GM12801 (cell line): ENCODE data around the gene CARNS1.

Experiments
- TF ChIP-seq, protein P1 (sequence below): IDR thresholded peaks from one replicate; pipeline ENCODE4 v1.5.1; 2011; ENCODE audit warnings: control low read depth; ENCODE audit not compliant: insufficient read length; ENCODE audit errors: extremely low read depth

CARNS1 gene

DNA sequence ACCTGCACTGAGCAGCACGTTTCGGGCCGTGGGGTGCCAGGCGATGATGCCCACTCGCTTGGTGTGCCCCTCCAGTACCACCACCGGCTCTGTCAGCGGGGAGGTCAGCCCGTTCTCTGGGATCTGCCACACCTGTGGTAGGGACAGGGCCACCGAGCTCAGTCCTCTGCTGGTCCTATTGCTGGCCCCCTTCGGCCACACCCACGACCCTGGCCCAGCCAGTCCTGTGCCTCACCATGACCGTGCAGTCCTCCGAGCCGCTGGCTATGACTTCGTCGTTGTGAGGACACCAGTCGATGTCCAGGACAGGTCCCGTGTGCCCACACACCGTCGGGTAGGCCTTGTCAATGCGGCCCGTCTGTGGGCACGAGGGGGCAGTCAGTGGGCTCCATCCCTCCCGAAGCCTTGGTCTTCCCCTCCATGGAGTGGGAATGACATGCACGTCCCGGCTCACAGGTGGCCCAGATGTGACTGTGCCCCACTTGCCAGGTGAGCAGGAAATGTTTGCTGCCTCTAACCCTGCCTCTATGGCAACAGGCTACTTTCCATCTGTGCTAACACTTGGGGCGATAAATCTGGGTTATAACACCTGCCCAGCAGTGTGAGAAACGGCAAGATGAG is 26.4 kb downstream of the CARNS1 start:
- TF ChIP-seq, protein P1, sequence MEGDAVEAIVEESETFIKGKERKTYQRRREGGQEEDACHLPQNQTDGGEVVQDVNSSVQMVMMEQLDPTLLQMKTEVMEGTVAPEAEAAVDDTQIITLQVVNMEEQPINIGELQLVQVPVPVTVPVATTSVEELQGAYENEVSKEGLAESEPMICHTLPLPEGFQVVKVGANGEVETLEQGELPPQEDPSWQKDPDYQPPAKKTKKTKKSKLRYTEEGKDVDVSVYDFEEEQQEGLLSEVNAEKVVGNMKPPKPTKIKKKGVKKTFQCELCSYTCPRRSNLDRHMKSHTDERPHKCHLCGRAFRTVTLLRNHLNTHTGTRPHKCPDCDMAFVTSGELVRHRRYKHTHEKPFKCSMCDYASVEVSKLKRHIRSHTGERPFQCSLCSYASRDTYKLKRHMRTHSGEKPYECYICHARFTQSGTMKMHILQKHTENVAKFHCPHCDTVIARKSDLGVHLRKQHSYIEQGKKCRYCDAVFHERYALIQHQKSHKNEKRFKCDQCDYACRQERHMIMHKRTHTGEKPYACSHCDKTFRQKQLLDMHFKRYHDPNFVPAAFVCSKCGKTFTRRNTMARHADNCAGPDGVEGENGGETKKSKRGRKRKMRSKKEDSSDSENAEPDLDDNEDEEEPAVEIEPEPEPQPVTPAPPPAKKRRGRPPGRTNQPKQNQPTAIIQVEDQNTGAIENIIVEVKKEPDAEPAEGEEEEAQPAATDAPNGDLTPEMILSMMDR = no peak

GRCh38 chr11:67442504-67443404 is 27.3 kb downstream of the CARNS1 start:
- TF ChIP-seq, protein P1 = no peak

DNA sequence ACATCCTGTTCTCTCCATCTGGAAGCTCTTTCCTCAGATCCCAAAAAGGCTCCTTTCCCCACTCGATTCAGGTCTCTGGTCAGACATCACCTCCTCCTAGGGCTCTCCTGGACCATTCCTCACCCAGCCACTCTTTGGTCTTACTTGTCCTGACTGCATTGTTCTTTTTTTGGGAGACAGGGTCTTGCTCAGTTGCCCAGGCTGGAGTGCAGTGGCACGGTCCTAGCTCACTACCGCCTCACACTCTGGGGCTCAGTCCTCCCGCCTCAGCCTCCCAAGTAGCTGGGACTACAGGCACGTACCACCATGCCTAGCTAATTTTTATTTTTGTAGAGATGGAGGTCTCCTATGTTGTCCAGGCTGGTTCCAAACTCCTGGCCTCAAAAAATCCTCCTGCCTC is 30.0 kb downstream of the CARNS1 start:
- TF ChIP-seq, protein P1 = no peak

DNA sequence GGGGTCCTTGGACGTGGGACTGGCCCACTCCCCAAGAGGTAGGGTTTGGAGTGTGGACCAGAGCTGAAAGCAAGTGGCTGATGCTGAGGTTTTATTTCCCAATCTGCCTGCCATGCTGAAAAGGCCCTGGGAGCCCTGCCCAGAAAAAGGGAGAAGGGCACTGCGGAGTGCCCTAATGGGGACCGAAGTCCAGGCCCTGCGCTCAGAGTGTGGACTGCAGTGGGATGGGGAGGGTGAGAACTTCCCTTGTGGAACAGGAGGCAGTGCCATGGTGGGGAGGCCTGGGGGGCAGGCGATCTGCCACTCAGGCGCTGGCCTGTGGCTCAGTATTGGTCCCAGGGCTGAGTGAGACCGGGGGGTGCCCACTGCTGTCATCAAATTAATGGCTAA is 32.7 kb downstream of the CARNS1 start:
- TF ChIP-seq, protein P1 = no peak

- TF ChIP-seq, protein P1 = no peak
Measured at GRCh38 chr11:67449116-67449844, 33.8 kb downstream of the CARNS1 start.

DNA sequence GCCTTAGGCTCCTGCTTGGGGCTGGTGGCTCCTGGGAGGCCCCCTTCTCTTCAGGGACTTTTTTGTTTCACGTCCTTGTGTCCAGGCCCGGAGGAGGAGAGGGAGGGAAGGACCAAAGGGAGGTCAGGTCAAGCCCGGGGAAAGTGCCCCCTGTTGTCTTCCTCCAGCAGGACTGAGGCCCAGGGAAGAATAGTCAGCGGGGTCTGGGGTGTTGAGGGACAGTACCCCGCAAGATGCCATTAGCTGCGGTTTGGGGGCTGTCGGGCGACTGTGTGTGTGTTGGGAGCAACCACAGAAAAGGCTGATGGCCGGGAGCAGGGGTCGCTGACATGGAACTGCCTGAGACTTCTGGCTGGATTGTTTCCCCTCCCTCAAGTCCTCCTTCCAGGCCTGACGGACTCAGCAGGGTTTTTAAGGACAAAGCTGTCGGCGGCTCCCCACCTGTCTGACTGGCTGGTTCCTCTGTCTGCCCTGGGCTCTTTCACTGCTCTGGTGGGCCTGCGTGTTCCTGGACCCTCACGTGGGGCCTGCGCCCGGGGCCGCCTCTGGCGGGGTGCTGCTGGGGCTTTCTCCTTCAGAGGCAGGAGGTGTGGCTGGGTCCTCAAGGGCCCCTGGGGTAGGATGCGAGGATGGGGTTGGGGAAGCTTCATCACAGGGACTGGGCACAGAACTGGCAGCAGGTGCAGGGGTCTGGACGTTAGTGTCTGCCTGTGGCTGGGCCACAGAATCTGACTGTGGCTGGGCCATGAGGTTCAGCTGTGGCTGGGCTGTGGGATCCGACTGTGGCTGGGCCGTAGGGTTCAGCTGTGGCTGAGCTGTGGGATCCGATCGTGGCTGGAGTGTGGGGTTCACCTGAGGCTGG is 35.5 kb downstream of the CARNS1 start:
- TF ChIP-seq, protein P1 = no peak
